Esophagus (tissue), 2 donors: ENCODE measurements around the gene ARHGAP24. TPM values are rescaled to one million over a fixed set of nuclear protein-coding genes. Genes with fewer than 3 reads are reported as not detected.

ENCODE experiments used
- H3K27ac ChIP-seq, 2 donors: one replicate each; pipeline ENCODE4 v1.5.1; 2013; ENCODE audit warnings: low read depth in 2 of 2, mild to moderate bottlenecking in 2 of 2, inconsistent platforms in 1 of 2, low read length in 1 of 2, moderate library complexity in 1 of 2
- H3K27me3 ChIP-seq, 2 donors: one replicate each; pipeline ENCODE4 v1.6.1; 2013; ENCODE audit warnings: low read length in 2 of 2, control low read depth in 1 of 2, mild to moderate bottlenecking in 1 of 2; ENCODE audit not compliant: insufficient read depth in 2 of 2, control insufficient read depth in 1 of 2
- H3K36me3 ChIP-seq, 2 donors: one replicate each; pipeline ENCODE4 v1.6.1; 2013; ENCODE audit warnings: low read length in 1 of 2; ENCODE audit not compliant: control insufficient read depth in 2 of 2, insufficient read depth in 2 of 2
- H3K4me1 ChIP-seq, 2 donors: one replicate each; pipeline ENCODE4 v1.6.1; 2013; ENCODE audit warnings: low read length in 1 of 2; ENCODE audit not compliant: control insufficient read depth in 2 of 2, insufficient read depth in 2 of 2
- H3K4me3 ChIP-seq, 2 donors: one replicate each; pipeline ENCODE4 v1.5.1; 2013; ENCODE audit warnings: low read length in 2 of 2, mild to moderate bottlenecking in 2 of 2, low read depth in 1 of 2, moderate library complexity in 1 of 2
- H3K9me3 ChIP-seq, 2 donors: one replicate each; pipeline ENCODE4 v1.6.1; 2013; ENCODE audit warnings: mild to moderate bottlenecking in 2 of 2, low read depth in 1 of 2, low read length in 1 of 2, moderate library complexity in 1 of 2; ENCODE audit not compliant: control insufficient read depth in 2 of 2, insufficient read depth in 1 of 2
- WGBS, 2 donors: extraction: QIAGEN DNeasy Blood & Tissue Kit; methylation state at CpG; one replicate each; pipeline ENCODE4 v1.1.7; 2013; 5-methylcytosine and 5-hydroxymethylcytosine counted together
- polyA plus RNA-seq, 2 donors: library from polyadenylated mRNA; stranded (reverse); fragments of 200-250 nt; gene quantifications; one replicate each; pipeline ENCODE4 v1.2.3, GENCODE V29; 2013
- donor health status: healthy with polysubstance abuse.
- donor health status: Bipolar disorder and iron deficiency.

The ARHGAP24 gene
- polyA plus RNA-seq, 2 donors = 2.0 to 2.8 TPM

- H3K9me3 ChIP-seq = no peaks in the 10 kb centered on the region
- no peaks in the 10 kb centered on the region for H3K36me3 ChIP-seq
- H3K4me3 ChIP-seq = no peak overlapping the region
- 39 to 51% methylated on average over 2 of the region's 2 CpGs for WGBS, 2 donors
- no peaks in the 10 kb centered on the region for H3K27me3 ChIP-seq
- H3K27ac ChIP-seq = no peak overlapping the region
- H3K4me1 ChIP-seq = no peaks in the 10 kb centered on the region
Measured at GRCh38 chr4:85717847-85718246, 242.9 kb downstream of the ARHGAP24 start.

GRCh38 chr4:85720735-85721134 is 245.8 kb downstream of the ARHGAP24 start:
- Histone ChIP-seq H3K27ac (no peak overlapping the region), H3K4me1 (no peaks in the 10 kb centered on the region), H3K9me3 (no peaks in the 10 kb centered on the region), H3K4me3 (no peak overlapping the region), H3K27me3 (no peaks in the 10 kb centered on the region), H3K36me3 (no peaks in the 10 kb centered on the region)
- 58 to 59% methylated on average over 3 of the region's 3 CpGs for WGBS, 2 donors

- no peaks in the 10 kb centered on the region for H3K9me3 ChIP-seq
- no peak overlapping the region for H3K27ac ChIP-seq
- no peaks in the 10 kb centered on the region for H3K36me3 ChIP-seq
- no peak overlapping the region for H3K4me3 ChIP-seq
- H3K27me3 ChIP-seq = no peaks in the 10 kb centered on the region
- WGBS, 2 donors = 90 to 93% methylated on average over 3 of the region's 3 CpGs
- no peaks in the 10 kb centered on the region for H3K4me1 ChIP-seq
Measured at GRCh38 chr4:85722401-85722800, 247.5 kb downstream of the ARHGAP24 start.

GRCh38 chr4:85722807-85723206 is 247.9 kb downstream of the ARHGAP24 start:
- Histone ChIP-seq H3K4me3 (no peak overlapping the region), H3K27me3 (no peaks in the 10 kb centered on the region), H3K36me3 (no peaks in the 10 kb centered on the region), H3K27ac (no peak overlapping the region), H3K4me1 (no peaks in the 10 kb centered on the region), H3K9me3 (no peaks in the 10 kb centered on the region)
- 88 to 89% methylated on average over 2 of the region's 2 CpGs for WGBS, 2 donors

GRCh38 chr4:85724791-85725563 is 250.0 kb downstream of the ARHGAP24 start:
- H3K36me3 ChIP-seq = no peaks in the 10 kb centered on the region
- H3K4me3 ChIP-seq = no peak overlapping the region
- WGBS, 2 donors = 77 to 86% methylated on average over 3 of the region's 3 CpGs
- H3K27me3 ChIP-seq = no peaks in the 10 kb centered on the region
- H3K4me1 ChIP-seq = no peaks in the 10 kb centered on the region
- no peaks in the 10 kb centered on the region for H3K9me3 ChIP-seq
- no peak overlapping the region for H3K27ac ChIP-seq

GRCh38 chr4:85725721-85726170 is 250.8 kb downstream of the ARHGAP24 start:
- no peaks in the 10 kb centered on the region for H3K9me3 ChIP-seq
- H3K4me3 ChIP-seq = no peak overlapping the region
- no peaks in the 10 kb centered on the region for H3K4me1 ChIP-seq
- no peaks in the 10 kb centered on the region for H3K36me3 ChIP-seq
- WGBS, 2 donors = 68 to 78% methylated on average over 2 of the region's 2 CpGs
- no peak overlapping the region for H3K27ac ChIP-seq
- no peaks in the 10 kb centered on the region for H3K27me3 ChIP-seq

GRCh38 chr4:85726555-85726954 is 251.6 kb downstream of the ARHGAP24 start:
- WGBS, 2 donors = 86 to 91% methylated on average over 8 of the region's 8 CpGs
- Histone ChIP-seq H3K27ac (no peak overlapping the region), H3K4me3 (no peak overlapping the region), H3K27me3 (no peaks in the 10 kb centered on the region), H3K4me1 (no peaks in the 10 kb centered on the region), H3K9me3 (no peaks in the 10 kb centered on the region), H3K36me3 (no peaks in the 10 kb centered on the region)

- H3K4me1 ChIP-seq = no peaks in the 10 kb centered on the region
- no peaks in the 10 kb centered on the region for H3K9me3 ChIP-seq
- no peaks in the 10 kb centered on the region for H3K36me3 ChIP-seq
- H3K27ac ChIP-seq = no peak overlapping the region
- no peaks in the 10 kb centered on the region for H3K27me3 ChIP-seq
- no peak overlapping the region for H3K4me3 ChIP-seq
Measured at GRCh38 chr4:85728464-85728863, 253.5 kb downstream of the ARHGAP24 start.

- H3K4me1 ChIP-seq = no peaks in the 10 kb centered on the region
- H3K27ac ChIP-seq = no peak overlapping the region
- 27 to 39% methylated on average over 1 of the region's 1 CpG for WGBS, 2 donors
- no peaks in the 10 kb centered on the region for H3K36me3 ChIP-seq
- H3K9me3 ChIP-seq = no peaks in the 10 kb centered on the region
- no peak overlapping the region for H3K4me3 ChIP-seq
- H3K27me3 ChIP-seq = no peaks in the 10 kb centered on the region
Measured at GRCh38 chr4:85732124-85732523, 257.2 kb downstream of the ARHGAP24 start.

- Histone ChIP-seq H3K4me3 (no peak overlapping the region), H3K4me1 (no peaks in the 10 kb centered on the region), H3K36me3 (no peaks in the 10 kb centered on the region), H3K27ac (no peak overlapping the region), H3K27me3 (no peaks in the 10 kb centered on the region), H3K9me3 (no peaks in the 10 kb centered on the region)
Measured at GRCh38 chr4:85733798-85734197, 258.8 kb downstream of the ARHGAP24 start.
